Endothelial cell of umbilical vein (primary cell): Measurements from ENCODE around the gene LAMTOR5. TPM values are rescaled to one million over a fixed set of nuclear protein-coding genes. Genes with fewer than 3 reads are reported as not detected.

Source experiments
- BruUV-seq: library from RNA; stranded (reverse); fragments of 400-500 nt; replicated peaks from 2 replicates; lab custom pipeline; 2021; lab: Mats Ljungman, UMichigan
- CTCF ChIA-PET: fragments of 300-600, 350-600 bp; sonication (Branson Sonifier 250); formaldehyde crosslinking; loops from one replicate; lab custom pipeline; 2021; ENCODE audit warnings: antibody characterized with exemption, inconsistent platforms; lab: Charles Lee
- POLR2A ChIA-PET: fragments of 300-600, 350-600 bp; sonication (Branson Sonifier 250); formaldehyde crosslinking; loops from one replicate; lab custom pipeline; 2021; ENCODE audit warnings: antibody characterized with exemption, inconsistent platforms; lab: Charles Lee
- DNase-seq: peaks from one replicate; pipeline ENCODE4 v3.0.0-alpha.2; 2011; ENCODE audit warnings: low read depth, low spot score
- FAIRE-seq: peaks from 2 replicates; lab custom pipeline; 2011; peaks lifted over from hg19 to GRCh38; lab: Jason Lieb, UNC
- H2AFZ ChIP-seq: 2 replicates; pipeline ENCODE4 v1.6.0; 2012; ENCODE audit warnings: low read depth, low read length, control low read depth, inconsistent platforms
- H3K27ac ChIP-seq: 2 replicates; pipeline ENCODE4 v1.5.1; 2011; ENCODE audit warnings: low read depth, mild to moderate bottlenecking, control low read depth, low read length, moderate library complexity; ENCODE audit not compliant: insufficient read depth
- H3K27me3 ChIP-seq, 2 experiments: 2 replicates each; pipeline versions ENCODE4 v1.6.0 to v1.6.1; 2011; ENCODE audit warnings: low read length in 2 of 2, mixed read lengths in 1 of 2; ENCODE audit not compliant: control insufficient read depth in 2 of 2, insufficient read depth in 2 of 2
- H3K36me3 ChIP-seq, 2 experiments: 2 replicates in 1 of 2; 3 replicates in 1 of 2; pipeline ENCODE4 v1.5.1; 2011; ENCODE audit warnings: low read length in 2 of 2, mild to moderate bottlenecking in 1 of 2, moderate library complexity in 1 of 2; ENCODE audit not compliant: control insufficient read depth in 2 of 2, insufficient read depth in 2 of 2; ENCODE audit errors: extremely low read depth in 1 of 2
- H3K4me1 ChIP-seq: 3 replicates; pipeline ENCODE4 v1.5.1; 2011; ENCODE audit warnings: mild to moderate bottlenecking, low read length; ENCODE audit not compliant: control insufficient read depth, insufficient read depth; ENCODE audit errors: extremely low read depth
- H3K4me2 ChIP-seq: 2 replicates; pipeline ENCODE4 v1.6.1; 2011; ENCODE audit warnings: low read length, control low read depth, mixed read lengths; ENCODE audit not compliant: insufficient read depth
- H3K4me3 ChIP-seq, 3 experiments: fragments of 200-600 bp in 1 of 3; sonication (generic), shearing (Covaris generic) in 1 of 3; replicated peaks in 1 of 3; 2 replicates each; pipeline ENCODE4 v1.5.1; 2011 to 2016; ENCODE audit warnings: control low read depth in 3 of 3, low read length in 3 of 3, mild to moderate bottlenecking in 2 of 3, inconsistent platforms in 1 of 3, low read depth in 1 of 3, moderate library complexity in 1 of 3; ENCODE audit not compliant: insufficient read depth in 1 of 3
- H3K79me2 ChIP-seq: 2 replicates; pipeline ENCODE4 v1.6.0; 2012; ENCODE audit warnings: low read length, inconsistent platforms; ENCODE audit not compliant: control insufficient read depth, insufficient read depth
- H3K9ac ChIP-seq: replicated peaks from 2 replicates; pipeline ENCODE3; 2011; ENCODE audit warnings: low read length, control low read depth; ENCODE audit not compliant: insufficient read depth; ENCODE audit errors: extremely low read depth
- H3K9me1 ChIP-seq: replicated peaks from 3 replicates; pipeline ENCODE4 v1.6.0; 2011; ENCODE audit warnings: mild to moderate bottlenecking, low read length; ENCODE audit not compliant: control insufficient read depth, insufficient read depth; ENCODE audit errors: extremely low read depth
- H3K9me3 ChIP-seq: replicated peaks from 2 replicates; pipeline ENCODE4 v1.5.1; 2012; ENCODE audit warnings: low read length, inconsistent platforms; ENCODE audit not compliant: control insufficient read depth, insufficient read depth
- H4K20me1 ChIP-seq: replicated peaks from 2 replicates; pipeline ENCODE3; 2011; ENCODE audit warnings: mild to moderate bottlenecking, low read length; ENCODE audit not compliant: control insufficient read depth, insufficient read depth; ENCODE audit errors: extremely low read depth
- GATA2 ChIP-seq: IDR thresholded peaks from 2 replicates; pipeline ENCODE4 v1.7.0; 2011; ENCODE audit warnings: low read depth, mild to moderate bottlenecking, moderate library complexity, mixed read lengths, low read length; ENCODE audit not compliant: insufficient read length, insufficient read depth
- MYC ChIP-seq: IDR thresholded peaks from one replicate; pipeline ENCODE4 v1.6.1; 2011; ENCODE audit warnings: mild to moderate bottlenecking, low read depth, low read length
- POLR2AphosphoS5 ChIP-seq: IDR thresholded peaks from 2 replicates; pipeline ENCODE4 v1.6.1; 2012; ENCODE audit warnings: low read depth, mild to moderate bottlenecking, control low read depth, low read length, moderate library complexity; ENCODE audit not compliant: insufficient read depth
- dilution Hi-C: fragments of 300-500 bp; cut with MboI; formaldehyde crosslinking; loops from one replicate; pipeline ENCODE4 v1.15.0; 2019; ENCODE audit warnings: low sequenced_read_pairs; ENCODE audit not compliant: extremely low pct_ligation_motif_present
- intact Hi-C: fragments of 100-400 bp; cut with micrococcal nuclease; formaldehyde crosslinking; loops from one replicate; pipeline ENCODE4 v1.10.0; 2022
- polyA plus RNA-seq, 4 experiments: library from polyadenylated mRNA; depleted of rRNA in 3 of 4; stranded (reverse) in 3 of 4; unstranded in 1 of 4; fragments of >200 nt; gene quantifications; 2 replicates each; pipeline versions ENCODE4 v1.2.1 to v1.2.3, GENCODE V29; 2011 to 2012; ENCODE audit warnings: missing spikeins in 1 of 4
- total RNA-seq: library from RNA; stranded (reverse); gene quantifications from 2 replicates; pipeline ENCODE4 v1.2.3, GENCODE V29; 2021

LAMTOR5 gene
- total and polyA plus RNA-seq, 2 donors (not counting 3 experiments of a cell fraction or from before 2014, with no cell fraction given): 150 to 503 TPM

- POLR2A ChIA-PET: no interaction called here
- Histone ChIP-seq H3K27ac (no peak overlapping the region), H3K36me3 (no peaks in the 10 kb centered on the region), H3K4me3 (no peak overlapping the region), H3K4me1 (no peaks in the 10 kb centered on the region), H3K27me3 (peaks cover 10% of the 10 kb centered on the region in 2 experiments), H3K9me1 (no peaks in the 10 kb centered on the region), H3K79me2 (no peaks in the 10 kb centered on the region), H4K20me1 (no peaks in the 10 kb centered on the region), H3K9ac (no peak overlapping the region), H3K9me3 (no peaks in the 10 kb centered on the region), H2AFZ (no peak overlapping the region), H3K4me2 (no peak overlapping the region)
- FAIRE-seq (no peak), DNase-seq (no peak)
- TF ChIP-seq GATA2: no peak
- intact Hi-C loops: no loop called here
- CTCF ChIA-PET: interaction anchor here (1.1 to 4.4 kb wide), 3 partner anchors 16 to 67 kb away, joined by 3 to 23 read pairs (median 13); no protein-coding TSS in a partner anchor
- dilution Hi-C loops: no loop called here
- BruUV-seq: no TSS peak
Measured at GRCh38 chr1:110428946-110429345, 21.5 kb upstream of the LAMTOR5 start.

GRCh38 chr1:110426854-110427253 is 19.4 kb upstream of the LAMTOR5 start:
- H3K9me3 ChIP-seq: no peaks in the 10 kb centered on the region
- no peak for TF ChIP-seq MYC
- no peak for TF ChIP-seq POLR2AphosphoS5
- intact Hi-C loops: no loop called here

More at GRCh38 chr1:110426854-110427253, 19.4 kb upstream of the LAMTOR5 start:
- Histone ChIP-seq H3K9me1 (no peaks in the 10 kb centered on the region), H3K9ac (no peak overlapping the region), H4K20me1 (no peaks in the 10 kb centered on the region), H3K4me2 (no peak overlapping the region), H3K27ac (no peak overlapping the region), H3K36me3 (no peaks in the 10 kb centered on the region), H2AFZ (no peak overlapping the region), H3K27me3 (peaks cover 10% of the 10 kb centered on the region in 2 experiments), H3K4me1 (no peaks in the 10 kb centered on the region), H3K4me3 (no peak overlapping the region), H3K79me2 (no peaks in the 10 kb centered on the region)
- dilution Hi-C loops: no loop called here
- POLR2A ChIA-PET: no interaction called here
- BruUV-seq: no TSS peak
- CTCF ChIA-PET: interaction anchor here (1.0 kb wide), 1 partner anchor 33 kb away, joined by 7 read pairs; no protein-coding TSS in a partner anchor
- DNase-seq (no peak), FAIRE-seq (no peak)
